ENCODE measurements around the gene SF3B6. TPM values are rescaled to one million over a fixed set of nuclear protein-coding genes. Genes with fewer than 3 reads are reported as not detected.
A peak's percentile ranks its signal among the peaks of the same experiment; 100 is the strongest.

SF3B6 gene, protein sequence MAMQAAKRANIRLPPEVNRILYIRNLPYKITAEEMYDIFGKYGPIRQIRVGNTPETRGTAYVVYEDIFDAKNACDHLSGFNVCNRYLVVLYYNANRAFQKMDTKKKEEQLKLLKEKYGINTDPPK
- polyA plus RNA-seq (2012; ENCODE audit: insufficient read length, low read depth) = 104 TPM

DNA sequence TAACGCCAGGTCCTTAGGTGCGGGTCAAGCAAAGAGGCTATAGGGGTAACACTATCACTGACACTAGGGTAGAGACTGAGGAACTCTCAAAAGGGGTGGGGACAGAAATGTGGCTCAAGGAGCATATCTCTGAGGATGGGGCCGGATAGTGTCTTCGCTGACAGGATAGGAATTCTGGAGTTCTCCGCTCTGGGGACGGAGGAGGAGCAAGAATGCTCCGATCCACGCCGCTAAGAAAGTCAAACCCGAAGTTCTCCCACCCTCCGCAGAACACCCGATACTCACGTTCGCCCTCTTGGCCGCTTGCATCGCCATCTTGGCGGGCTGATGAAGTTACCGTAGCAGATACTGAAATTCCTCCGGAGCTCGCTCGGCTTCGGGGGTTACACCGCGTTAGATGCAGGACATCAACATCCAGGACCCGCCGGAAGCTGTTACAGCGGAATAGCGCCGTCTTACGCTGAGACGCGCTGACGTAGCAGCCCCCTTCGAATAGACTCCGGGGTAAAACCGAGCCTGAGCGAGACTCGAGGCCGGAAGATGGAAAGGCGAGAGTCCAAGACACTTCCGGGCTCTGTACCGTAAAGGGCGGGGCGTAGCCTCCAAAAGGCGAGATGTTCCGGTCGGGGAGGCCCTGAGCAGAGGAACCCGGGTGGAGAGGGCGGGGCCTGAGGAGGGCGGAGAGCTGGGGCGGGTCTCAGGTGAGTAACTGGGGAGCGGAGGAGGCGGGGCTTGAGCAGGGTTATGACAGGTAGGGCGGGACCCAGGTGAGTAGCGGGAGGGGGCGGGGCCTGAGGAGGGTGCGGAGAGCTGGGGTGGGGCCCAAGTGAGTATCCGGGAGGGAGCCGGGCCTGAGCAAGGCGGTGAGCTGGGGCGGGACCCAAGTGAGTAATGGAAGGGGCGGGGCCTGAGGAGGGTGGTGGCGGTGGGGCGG is at the start of gene SF3B6:
Gene SF3B6, minus strand, starts transcription at position 412 of the 934 bp plus-strand sequence. Its CDS starts 97 bp downstream, at position 315.
- TF ChIP-seq POLR2AphosphoS5 (IDR thresholded peaks at IDR 0.05; ENCODE audit: low read depth, low read length) = peak; percentile 89
- peak; percentile 88; the same call in 1 of the 2 replicates for TF ChIP-seq TAF1 (IDR thresholded peaks at IDR 0.05; ENCODE audit: borderline replicate concordance, insufficient read depth, low read length)
- TF ChIP-seq, protein P1, sequence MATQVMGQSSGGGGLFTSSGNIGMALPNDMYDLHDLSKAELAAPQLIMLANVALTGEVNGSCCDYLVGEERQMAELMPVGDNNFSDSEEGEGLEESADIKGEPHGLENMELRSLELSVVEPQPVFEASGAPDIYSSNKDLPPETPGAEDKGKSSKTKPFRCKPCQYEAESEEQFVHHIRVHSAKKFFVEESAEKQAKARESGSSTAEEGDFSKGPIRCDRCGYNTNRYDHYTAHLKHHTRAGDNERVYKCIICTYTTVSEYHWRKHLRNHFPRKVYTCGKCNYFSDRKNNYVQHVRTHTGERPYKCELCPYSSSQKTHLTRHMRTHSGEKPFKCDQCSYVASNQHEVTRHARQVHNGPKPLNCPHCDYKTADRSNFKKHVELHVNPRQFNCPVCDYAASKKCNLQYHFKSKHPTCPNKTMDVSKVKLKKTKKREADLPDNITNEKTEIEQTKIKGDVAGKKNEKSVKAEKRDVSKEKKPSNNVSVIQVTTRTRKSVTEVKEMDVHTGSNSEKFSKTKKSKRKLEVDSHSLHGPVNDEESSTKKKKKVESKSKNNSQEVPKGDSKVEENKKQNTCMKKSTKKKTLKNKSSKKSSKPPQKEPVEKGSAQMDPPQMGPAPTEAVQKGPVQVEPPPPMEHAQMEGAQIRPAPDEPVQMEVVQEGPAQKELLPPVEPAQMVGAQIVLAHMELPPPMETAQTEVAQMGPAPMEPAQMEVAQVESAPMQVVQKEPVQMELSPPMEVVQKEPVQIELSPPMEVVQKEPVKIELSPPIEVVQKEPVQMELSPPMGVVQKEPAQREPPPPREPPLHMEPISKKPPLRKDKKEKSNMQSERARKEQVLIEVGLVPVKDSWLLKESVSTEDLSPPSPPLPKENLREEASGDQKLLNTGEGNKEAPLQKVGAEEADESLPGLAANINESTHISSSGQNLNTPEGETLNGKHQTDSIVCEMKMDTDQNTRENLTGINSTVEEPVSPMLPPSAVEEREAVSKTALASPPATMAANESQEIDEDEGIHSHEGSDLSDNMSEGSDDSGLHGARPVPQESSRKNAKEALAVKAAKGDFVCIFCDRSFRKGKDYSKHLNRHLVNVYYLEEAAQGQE (IDR thresholded peaks at IDR 0.05; ENCODE audit: insufficient read depth in 1 of 2, low read depth in 2 of 2, low read length in 2 of 2) = peak; percentile 11 to 26; a peak in 2 of 4 replicates
- TF ChIP-seq SIN3A (IDR thresholded peaks at IDR 0.05; ENCODE audit: borderline replicate concordance, insufficient read depth, low read length) = peak; percentile 9; the same call in 1 of the 2 replicates
- TF ChIP-seq FOXP2 (optimal IDR thresholded peaks at IDR 0.05; ENCODE audit: borderline replicate concordance, extremely low read depth, extremely low read length, insufficient read depth) = peak; percentile 98

DNA sequence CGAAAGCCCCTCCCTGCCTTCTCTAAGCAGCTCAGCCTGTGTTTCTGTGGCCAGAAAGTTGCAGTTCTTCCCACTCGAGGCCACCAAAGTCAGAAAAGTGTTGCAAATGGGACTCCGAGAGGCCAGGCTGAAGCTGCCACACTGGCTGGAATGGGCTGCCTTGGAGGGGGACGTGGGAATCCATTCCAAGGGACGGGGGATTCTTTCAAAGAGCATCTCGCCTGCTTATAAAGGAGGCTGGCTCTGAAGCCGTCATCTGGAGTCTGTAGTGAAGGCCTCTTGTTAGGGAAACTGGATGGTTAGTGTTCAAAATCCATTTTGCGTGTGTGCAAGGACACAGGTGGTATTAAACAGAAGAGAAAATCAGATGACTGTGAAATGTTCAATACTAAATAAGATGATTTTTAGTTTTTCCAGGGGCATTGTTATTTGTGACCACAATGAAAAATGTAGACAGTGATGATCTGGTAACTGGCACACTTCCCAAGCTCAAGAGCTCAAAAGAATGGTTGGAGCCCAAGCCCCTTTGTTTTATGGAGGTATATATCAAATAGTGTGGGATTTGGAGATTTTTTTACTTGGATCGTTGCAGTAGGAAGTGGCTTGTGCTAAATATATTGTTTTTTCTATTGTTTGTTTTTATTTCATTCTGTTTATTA is 47.9 kb upstream of the SF3B6 start:
- TF ChIP-seq, protein P1 (IDR thresholded peaks at IDR 0.05; ENCODE audit: insufficient read depth in 1 of 2, low read depth in 2 of 2, low read length in 2 of 2) = no peak
- TF ChIP-seq POLR2AphosphoS5 (IDR thresholded peaks at IDR 0.05; ENCODE audit: low read depth, low read length) = no peak
- TF ChIP-seq FOXP2 (optimal IDR thresholded peaks at IDR 0.05; ENCODE audit: borderline replicate concordance, extremely low read depth, extremely low read length, insufficient read depth) = no peak
- no peak for TF ChIP-seq SIN3A (IDR thresholded peaks at IDR 0.05; ENCODE audit: borderline replicate concordance, insufficient read depth, low read length)
- no peak for TF ChIP-seq TAF1 (IDR thresholded peaks at IDR 0.05; ENCODE audit: borderline replicate concordance, insufficient read depth, low read length)

DNA sequence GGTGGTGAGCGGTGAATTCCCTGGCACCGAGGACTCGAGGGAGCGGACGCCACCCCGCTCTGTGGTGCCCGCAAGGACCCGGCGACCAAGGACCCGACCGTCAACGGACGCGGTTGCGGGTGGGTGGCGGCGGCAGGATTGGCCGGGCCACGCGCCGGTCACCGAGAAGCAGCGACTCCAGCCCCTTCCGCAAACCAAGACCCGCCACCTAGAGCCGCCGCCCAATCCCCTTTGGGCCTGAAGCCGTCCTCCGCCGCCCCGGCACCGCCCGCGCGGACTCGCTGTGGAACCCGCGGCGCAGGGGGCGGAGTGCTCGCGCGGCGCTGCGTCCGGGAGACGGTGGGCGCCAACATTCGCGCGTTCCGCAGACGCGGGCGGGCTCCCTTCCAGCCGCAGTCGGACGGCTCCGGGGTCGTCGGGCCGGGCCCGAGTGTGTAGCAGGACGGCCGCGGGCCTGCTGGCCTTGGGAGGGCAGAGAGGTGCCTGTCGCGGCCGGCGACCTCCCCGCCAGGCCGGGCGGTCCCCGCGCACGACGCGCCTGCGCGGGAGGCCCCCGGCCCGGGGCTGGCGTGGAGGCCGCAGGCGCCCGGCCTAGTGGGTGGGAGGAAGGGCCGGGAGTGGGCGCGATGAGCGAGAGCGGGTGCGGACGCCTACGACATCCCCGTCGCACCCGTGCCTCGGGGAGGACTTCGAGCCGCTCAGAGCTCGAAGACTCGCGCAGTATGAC is 47.2 kb upstream of the SF3B6 start, which contains the start of the genes FAM228B and PFN4:
Gene FAM228B, plus strand, starts transcription at position 275 of the 727 bp plus-strand sequence. CDS start 893 bp downstream, outside the sequence.
Gene PFN4, minus strand, starts transcription at position 140 of the 727 bp plus-strand sequence. CDS start 799 bp downstream, outside the sequence.
- TF ChIP-seq SIN3A (IDR thresholded peaks at IDR 0.05; ENCODE audit: borderline replicate concordance, insufficient read depth, low read length) = no peak
- TF ChIP-seq, protein P1 (IDR thresholded peaks at IDR 0.05; ENCODE audit: insufficient read depth in 1 of 2, low read depth in 2 of 2, low read length in 2 of 2) = no peak
- TF ChIP-seq FOXP2 (optimal IDR thresholded peaks at IDR 0.05; ENCODE audit: borderline replicate concordance, extremely low read depth, extremely low read length, insufficient read depth) = no peak
- no peak for TF ChIP-seq POLR2AphosphoS5 (IDR thresholded peaks at IDR 0.05; ENCODE audit: low read depth, low read length)
- no peak for TF ChIP-seq TAF1 (IDR thresholded peaks at IDR 0.05; ENCODE audit: borderline replicate concordance, insufficient read depth, low read length)

DNA sequence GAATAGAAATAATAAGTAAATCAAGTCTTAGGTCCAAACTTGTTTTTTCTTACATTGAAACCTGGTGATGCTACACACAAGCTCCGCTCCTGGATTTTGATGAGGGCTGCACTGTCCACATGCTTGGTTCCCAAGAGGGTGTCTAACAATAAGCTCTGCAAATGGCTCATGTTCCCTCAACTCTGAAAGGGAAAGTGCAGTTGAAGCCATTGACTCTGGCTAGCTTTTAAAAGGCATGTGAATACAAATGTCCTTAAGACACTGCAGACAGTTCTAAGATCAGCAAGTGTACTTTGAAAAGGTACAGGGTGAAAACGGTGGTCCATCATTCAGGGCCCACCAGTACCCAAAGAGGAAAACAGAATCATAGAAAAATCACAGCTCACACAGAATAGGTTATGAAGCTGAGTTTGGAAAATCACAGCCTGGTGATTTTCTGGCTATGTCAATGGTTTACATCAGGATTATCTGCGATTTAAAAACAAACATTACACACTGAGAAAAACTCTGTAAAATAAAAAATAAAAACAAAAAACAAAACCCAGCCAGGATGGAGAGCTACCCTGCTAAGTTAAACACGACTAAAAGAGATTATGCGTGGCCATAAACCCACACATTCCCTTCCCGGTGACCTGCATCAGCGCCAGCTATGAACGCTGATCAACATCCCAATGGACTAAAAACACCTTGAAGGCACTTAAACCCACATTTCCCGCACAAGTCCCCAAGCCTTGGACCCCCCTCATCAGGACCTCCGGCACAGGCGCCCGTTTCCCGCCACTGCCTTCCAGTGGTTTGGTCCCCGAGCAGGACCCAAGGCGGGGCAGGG is 46.5 kb upstream of the SF3B6 start:
- TF ChIP-seq SIN3A (IDR thresholded peaks at IDR 0.05; ENCODE audit: borderline replicate concordance, insufficient read depth, low read length) (no peak), TAF1 (IDR thresholded peaks at IDR 0.05; ENCODE audit: borderline replicate concordance, insufficient read depth, low read length) (no peak), FOXP2 (optimal IDR thresholded peaks at IDR 0.05; ENCODE audit: borderline replicate concordance, extremely low read depth, extremely low read length, insufficient read depth) (no peak), POLR2AphosphoS5 (IDR thresholded peaks at IDR 0.05; ENCODE audit: low read depth, low read length) (no peak)
- TF ChIP-seq, protein P1 (IDR thresholded peaks at IDR 0.05; ENCODE audit: insufficient read depth in 1 of 2, low read depth in 2 of 2, low read length in 2 of 2) = no peak
